Right renal cortex interstitium (tissue), 3 donors: ENCODE measurements around the gene FRA10AC1. TPM values are rescaled to one million over a fixed set of nuclear protein-coding genes. Genes with fewer than 3 reads are reported as not detected.

Experiments used
- DNase-seq, 3 donors: peaks; one replicate each; pipeline ENCODE4 v3.0.0-alpha.2; 2013; ENCODE audit warnings: low read depth in 3 of 3, low spot score in 2 of 3
- polyA plus RNA-seq, 3 donors: library from polyadenylated mRNA; unstranded; fragments of 120-200 nt; gene quantifications; one replicate each; pipeline ENCODE4 v1.2.1, GENCODE V29; 2013; ENCODE audit not compliant: insufficient read length in 3 of 3

The FRA10AC1 gene
- 10 to 100 TPM; 26.8 to 37.9 (median 33.1) TPM for polyA plus RNA-seq

GRCh38 chr10:93702210-93703001 is at the start of gene FRA10AC1:
Gene FRA10AC1 (minus strand): TSS chr10:93702592. CDS start chr10:93700106, 2,486 bp downstream.
- peak; percentile 85 to 87 (median 86) for DNase-seq

- DNase-seq, result no peak
Measured at GRCh38 chr10:93751832-93752231, 49.4 kb upstream of the FRA10AC1 start.

GRCh38 chr10:93751124-93751523 is 48.7 kb upstream of the FRA10AC1 start:
- no peak for DNase-seq

- no peak for DNase-seq
Measured at GRCh38 chr10:93749218-93749799, 46.9 kb upstream of the FRA10AC1 start.

- DNase-seq, result no peak
Measured at GRCh38 chr10:93746844-93747284, 44.5 kb upstream of the FRA10AC1 start.

- DNase-seq, result no peak
Measured at GRCh38 chr10:93745408-93746065, 43.1 kb upstream of the FRA10AC1 start.

GRCh38 chr10:93742633-93743349 is 40.4 kb upstream of the FRA10AC1 start:
- DNase-seq, result no peak

GRCh38 chr10:93741367-93741766 is 39.0 kb upstream of the FRA10AC1 start:
- DNase-seq, result no peak

- DNase-seq, result no peak
Measured at GRCh38 chr10:93726024-93726423, 23.6 kb upstream of the FRA10AC1 start.

- no peak for DNase-seq
Measured at GRCh38 chr10:93723153-93723552, 20.8 kb upstream of the FRA10AC1 start.

GRCh38 chr10:93722550-93722949 is 20.2 kb upstream of the FRA10AC1 start:
- DNase-seq, result no peak

GRCh38 chr10:93719901-93720300 is 17.5 kb upstream of the FRA10AC1 start:
- no peak for DNase-seq

- no peak for DNase-seq
Measured at GRCh38 chr10:93718937-93719725, 16.7 kb upstream of the FRA10AC1 start.

- no peak for DNase-seq
Measured at GRCh38 chr10:93716766-93717165, 14.4 kb upstream of the FRA10AC1 start.

- no peak for DNase-seq
Measured at GRCh38 chr10:93715345-93715744, 13.0 kb upstream of the FRA10AC1 start.

- no peak for DNase-seq
Measured at GRCh38 chr10:93712593-93712992, 10.2 kb upstream of the FRA10AC1 start.

- no peak for DNase-seq
Measured at GRCh38 chr10:93711891-93712290, 9.5 kb upstream of the FRA10AC1 start.

- no peak for DNase-seq
Measured at GRCh38 chr10:93710333-93710909, 8.0 kb upstream of the FRA10AC1 start.

GRCh38 chr10:93707623-93708022 is 5.2 kb upstream of the FRA10AC1 start:
- no peak for DNase-seq

GRCh38 chr10:93704451-93704850 is 2.1 kb upstream of the FRA10AC1 start:
- DNase-seq, result no peak
